HG02973 (cell line): Measurements from ENCODE around the gene SLC66A1.

Experiments used
- ATAC-seq: cut with Tn5 transposase; IDR thresholded peaks from one replicate; pipeline ENCODE4 v1.9.1; 2021; ENCODE audit warnings: moderate library complexity; ENCODE audit not compliant: unreplicated experiment

Gene SLC66A1

DNA sequence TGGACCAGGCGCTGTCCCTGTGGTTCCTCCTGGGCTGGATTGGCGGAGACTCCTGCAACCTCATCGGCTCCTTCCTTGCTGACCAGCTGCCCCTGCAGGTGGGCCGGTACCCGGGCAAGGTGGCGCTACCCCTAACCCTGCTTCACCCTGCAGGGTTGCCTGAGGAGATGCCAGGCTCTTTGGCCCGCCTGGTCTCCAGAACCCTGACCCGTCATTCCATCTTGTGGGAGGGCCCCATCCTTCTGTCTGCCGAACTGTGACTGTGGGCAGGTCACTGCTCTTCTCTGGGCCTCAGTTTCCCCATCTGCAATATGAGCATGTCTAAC is 12.5 kb downstream of the SLC66A1 start:
- no peak for ATAC-seq

DNA sequence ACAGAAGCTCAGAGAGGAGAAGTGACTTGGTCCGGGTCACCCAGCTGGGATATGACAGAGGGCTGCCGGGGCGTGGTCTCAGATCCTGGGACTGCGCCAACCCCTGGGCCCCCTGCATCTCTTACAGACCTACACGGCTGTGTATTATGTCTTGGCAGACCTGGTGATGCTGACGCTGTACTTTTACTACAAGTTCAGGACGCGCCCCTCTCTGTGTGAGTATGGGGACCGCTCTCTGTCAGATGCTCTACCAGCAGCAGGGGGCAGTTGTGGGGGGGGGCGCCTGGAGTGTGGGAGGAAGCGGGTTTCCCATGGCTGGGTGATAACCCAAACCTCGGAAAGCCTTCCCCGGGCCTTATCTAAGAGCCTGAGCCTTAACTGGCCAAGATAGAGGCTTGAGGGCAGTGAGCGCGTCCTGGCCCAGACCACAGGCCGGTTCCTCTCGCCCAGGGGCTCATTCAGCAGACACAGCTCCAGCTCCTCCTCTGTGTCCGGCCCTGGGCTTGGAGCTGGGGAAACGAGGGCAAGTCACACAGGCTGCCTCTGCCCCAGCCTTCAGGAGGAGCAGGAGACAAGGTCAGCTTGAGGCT is 13.3 kb downstream of the SLC66A1 start:
- no peak for ATAC-seq

DNA sequence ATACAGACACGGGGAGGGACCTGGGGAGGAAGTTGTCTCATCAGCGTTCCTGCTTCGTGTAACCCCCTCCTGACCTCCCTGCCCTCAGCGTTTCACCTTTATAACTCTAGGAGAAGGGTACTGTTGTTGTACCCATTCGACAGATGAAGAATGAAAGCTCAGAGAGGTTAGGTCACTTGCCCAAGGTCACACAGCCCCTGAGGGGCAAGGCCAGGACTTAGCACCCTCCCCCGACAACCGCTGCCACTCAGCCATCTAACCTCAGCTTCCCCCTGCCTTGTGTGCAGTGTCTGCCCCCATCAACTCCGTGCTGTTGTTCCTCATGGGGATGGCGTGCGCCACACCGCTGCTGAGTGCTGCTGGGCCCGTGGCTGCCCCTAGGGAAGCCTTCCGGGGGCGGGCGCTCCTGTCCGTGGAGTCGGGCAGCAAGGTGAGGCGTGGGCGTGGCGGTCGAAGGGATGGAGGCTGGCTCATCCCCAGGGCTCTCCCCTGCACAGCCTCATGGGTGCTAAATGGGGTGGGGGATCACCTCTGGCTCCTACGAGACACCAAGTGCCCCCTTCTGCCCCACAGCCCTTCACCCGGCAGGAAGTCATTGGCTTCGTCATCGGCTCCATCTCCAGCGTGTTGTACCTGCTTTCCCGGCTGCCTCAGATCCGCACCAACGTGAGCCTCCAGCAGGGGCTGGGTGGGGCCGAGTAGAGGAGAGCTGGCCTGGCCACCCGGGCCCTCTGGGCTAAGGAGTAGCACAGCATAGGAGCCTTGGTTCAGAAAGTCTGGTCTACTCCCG is 14.0 kb downstream of the SLC66A1 start:
- no peak for ATAC-seq

DNA sequence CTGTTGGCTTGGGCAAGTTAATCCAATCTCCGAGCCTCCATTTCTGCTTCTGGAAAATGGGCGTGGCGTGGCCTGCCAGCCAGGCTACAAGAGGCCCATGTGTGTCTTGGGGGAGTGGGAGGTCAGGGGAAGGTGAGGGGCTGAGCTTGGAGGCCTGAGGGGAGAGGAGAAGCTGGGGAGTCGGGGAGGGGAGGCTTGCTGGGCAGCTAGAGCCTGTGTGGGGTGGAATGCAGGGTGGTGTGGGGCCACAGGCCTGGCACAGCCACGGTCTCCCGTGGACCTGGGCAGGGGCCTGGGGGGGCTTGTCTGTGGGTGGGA is 14.6 kb downstream of the SLC66A1 start:
- ATAC-seq, result no peak

DNA sequence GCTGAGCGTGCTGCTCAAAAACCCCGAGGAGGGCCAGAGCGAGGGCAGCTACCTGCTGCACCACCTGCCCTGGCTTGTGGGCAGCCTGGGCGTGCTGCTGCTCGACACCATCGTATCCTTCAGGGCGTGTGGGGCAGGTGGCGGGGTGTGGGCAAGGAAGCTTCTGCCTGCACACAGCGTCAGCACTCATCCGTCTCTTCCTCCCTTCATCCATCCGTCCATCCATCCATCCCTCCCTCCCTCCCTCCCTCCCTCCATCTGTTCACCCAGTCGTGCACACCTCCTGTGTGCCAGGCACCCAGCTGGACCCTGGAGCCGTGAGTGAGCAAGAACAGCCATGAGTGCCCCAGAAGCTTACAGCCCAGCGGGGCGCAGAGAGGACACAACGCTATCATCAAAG is 15.2 kb downstream of the SLC66A1 start:
- ATAC-seq, result no peak

DNA sequence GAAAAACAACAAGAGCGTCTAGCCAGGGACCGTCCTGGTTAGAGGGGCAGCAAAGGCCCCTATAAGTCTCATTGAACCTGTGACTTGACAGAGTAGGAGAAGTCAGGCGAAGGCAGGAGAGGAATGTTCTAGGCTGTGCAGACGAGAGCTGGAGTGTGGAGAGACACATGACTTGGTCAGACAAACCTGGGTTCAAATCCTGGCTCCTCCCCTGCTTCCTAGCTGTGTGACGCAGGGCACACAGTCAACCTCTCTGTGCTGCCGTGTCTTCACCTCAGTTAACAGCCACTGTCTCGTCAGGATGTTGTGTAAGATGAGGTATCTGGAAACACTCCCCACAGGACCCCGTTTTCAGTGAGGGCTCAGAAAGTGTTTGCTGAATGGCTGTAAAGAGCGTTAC is 15.6 kb downstream of the SLC66A1 start:
- ATAC-seq, result no peak

DNA sequence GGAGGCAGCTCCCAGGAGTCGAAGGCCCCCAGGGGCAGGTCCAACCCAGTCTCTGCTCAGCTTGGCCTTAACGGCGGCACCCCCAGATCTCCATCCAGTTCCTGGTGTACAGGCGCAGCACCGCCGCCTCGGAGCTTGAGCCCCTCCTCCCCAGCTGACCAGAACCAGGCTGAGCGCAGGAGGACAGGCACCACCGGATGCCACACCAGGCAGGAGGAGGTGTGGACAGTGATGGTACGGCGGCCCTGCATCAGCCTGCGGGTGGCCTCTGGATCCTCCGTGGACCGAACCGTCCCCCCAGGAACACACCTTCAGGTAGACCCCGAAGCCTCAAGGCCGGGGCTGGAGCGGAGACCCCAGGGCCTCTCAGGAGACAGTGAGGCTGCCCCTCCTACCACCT is 16.4 kb downstream of the SLC66A1 start:
- no peak for ATAC-seq

DNA sequence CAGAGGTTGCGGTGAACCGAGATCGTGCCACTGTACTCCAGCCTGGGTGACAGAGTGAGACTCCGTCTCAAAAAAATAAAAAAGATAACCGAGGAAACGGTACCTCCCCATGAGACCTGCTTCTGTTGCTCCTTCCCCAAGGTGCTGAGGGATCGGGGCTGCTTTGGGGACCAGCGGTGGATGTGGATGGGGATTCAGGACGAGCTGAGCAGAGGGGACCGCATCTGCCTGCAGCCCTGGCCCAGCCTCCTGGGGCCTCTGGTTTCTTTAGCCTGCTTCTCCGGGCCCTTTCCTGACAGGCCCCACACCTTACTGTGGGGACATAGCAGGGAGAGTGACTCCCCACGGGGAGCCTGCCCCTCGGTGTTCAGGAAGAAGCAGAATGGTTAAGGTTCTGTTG is 17.1 kb downstream of the SLC66A1 start:
- ATAC-seq, result no peak

DNA sequence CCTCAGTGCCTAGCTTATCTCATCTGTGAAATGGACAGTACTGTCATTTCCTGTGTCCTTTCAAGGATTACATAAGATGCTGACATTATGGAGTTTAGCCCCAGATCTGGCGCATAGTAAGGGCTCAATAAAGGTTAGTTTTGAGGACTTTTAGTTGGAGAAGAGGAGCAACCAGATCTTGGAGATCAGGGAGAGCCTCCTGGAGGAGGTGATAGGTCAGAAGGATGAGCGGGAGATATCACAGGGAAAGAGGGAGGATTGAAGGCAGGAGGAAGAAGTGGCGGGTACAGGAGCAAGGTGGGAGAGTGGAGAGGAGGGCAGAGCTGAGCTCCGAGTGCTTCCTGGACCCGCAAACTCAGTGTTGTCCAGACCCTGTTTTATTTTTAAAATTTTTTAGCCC is 17.5 kb downstream of the SLC66A1 start:
- ATAC-seq, result no peak

DNA sequence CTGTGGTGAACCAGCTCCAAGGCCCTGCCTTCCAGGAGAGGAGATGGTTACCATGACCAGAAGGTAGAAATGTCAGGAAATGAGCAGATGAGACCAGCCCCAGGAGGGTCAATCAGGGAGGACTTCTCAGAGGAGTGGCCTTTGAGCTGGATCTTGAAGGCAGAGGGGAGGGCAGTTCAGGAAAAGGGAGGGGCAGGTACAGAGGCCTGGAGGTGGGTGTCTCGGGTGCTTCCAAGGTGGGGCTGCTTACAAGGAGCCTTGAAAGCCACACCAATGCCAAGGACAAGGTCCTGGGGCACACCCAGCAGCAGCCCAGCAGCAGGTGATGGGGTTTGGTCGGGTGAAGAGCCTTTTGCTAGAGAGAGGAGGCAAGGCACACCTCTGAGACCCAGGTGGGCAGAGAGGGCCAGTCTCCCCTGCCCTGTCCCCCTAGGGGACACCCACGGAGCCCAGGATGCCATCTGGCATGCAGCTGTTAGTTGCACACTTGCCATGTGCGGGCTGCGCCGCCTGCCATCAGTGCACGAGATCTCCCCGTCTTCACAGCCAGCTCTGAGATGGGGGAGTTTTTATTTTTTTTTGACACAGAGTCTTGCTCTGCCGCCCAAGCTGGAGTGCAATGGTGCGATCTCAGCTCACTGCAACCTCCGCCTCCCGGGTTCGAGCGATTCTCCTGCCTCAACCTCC is 18.5 kb downstream of the SLC66A1 start:
- no peak for ATAC-seq

DNA sequence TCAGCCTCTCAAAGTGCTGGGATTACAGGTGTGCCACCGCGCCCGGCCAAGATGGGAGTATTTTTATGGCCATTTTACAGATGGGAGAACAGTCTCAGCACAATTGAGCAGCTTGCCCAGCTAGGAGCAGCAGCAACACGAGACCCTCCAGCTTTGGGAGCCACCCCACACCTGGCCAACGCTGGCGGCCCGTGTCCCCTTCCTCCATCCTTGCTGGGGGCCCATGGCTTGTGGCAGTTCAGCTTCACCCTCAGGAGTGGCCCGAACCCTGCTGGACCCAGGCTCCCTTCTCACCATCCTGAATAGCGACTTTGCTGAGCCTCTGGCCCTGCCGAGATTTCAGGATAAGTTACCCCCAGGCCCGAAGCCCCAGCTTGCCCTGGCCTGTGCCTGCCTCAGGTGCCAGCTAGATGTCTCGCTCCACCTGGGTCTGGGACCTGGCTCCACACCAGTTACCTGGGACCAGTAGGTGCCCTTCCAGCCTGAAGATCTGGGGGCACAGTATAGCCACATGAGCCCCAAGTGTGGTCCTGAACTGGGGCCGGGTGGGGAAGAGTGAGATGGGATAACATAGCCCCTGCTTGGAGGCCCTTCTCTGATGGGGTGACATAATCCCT is 19.2 kb downstream of the SLC66A1 start:
- no peak for ATAC-seq

DNA sequence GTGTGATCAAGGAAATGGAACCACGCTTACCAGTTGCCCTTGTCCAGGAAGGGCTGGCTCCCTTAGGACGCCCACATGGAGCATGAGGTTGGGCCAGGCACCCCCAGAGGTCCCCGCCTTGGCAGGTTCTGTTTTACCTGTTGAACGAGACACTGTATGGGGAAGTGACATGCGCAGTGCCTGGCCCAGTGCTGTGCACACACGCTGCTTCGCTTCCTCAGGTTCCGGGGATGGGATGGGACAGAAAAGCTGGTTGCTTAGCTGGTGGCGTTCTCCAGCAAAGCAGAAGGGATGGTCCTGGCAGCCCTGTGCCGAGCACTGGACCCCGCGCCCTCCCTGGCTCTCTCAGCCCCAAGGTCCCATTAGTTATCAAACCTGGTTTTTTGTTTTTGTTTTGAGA is 20.7 kb downstream of the SLC66A1 start:
- ATAC-seq, result no peak

DNA sequence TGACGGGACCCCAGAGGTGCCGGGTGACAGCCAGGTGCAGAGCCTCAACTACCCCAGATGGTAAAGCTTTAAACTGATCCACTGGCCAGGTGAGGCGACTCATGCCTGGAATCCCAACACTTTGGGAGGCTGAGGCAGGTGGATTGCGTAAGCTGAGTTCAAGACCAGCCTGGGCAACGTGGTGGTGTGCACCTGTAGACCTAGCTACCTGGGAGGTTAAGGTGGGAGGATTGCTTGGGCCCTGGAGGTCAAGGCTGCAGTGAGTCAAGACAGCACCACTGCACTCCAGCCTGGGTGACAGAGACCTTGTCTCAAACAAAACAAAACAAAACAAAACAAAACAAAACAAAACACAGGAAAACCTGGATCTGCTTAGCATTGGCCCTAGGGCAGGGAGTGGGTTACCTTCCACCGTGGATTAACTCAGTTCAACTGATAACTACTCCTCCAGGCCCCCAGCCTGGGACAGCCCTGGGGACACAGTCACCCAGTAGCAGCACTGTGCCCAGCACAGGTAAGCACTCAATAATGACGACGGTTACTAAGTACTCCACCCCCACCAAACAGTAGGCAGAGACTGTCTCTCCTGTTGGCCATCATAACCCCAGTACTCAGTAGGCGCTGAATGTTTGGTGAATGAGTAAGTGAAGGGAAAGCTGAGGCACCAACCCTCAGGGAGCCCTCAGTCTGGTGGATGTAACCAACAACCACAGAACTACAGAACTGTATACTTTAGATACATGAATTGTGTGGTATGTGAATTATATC is 21.6 kb downstream of the SLC66A1 start:
- no peak for ATAC-seq

DNA sequence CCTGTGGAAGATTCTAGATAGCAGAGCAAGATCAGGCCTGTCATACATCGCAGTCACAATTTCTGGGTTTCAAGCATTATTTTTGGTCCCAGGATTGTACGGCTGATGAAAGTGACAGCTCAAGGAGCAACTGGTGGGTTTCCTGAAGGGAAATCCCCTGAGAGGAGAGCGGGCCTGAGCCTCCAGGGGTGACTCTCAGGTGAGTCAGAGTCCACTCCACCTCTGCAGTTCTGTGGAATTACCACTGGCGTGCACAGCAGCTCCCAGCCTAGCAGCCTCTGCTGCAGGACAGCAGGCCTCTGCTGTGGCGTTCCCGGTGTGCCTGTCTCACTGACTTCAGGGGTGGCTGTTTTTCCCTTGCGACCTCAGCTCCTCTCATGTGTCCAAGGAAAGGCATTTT is 24.4 kb downstream of the SLC66A1 start:
- no peak for ATAC-seq

DNA sequence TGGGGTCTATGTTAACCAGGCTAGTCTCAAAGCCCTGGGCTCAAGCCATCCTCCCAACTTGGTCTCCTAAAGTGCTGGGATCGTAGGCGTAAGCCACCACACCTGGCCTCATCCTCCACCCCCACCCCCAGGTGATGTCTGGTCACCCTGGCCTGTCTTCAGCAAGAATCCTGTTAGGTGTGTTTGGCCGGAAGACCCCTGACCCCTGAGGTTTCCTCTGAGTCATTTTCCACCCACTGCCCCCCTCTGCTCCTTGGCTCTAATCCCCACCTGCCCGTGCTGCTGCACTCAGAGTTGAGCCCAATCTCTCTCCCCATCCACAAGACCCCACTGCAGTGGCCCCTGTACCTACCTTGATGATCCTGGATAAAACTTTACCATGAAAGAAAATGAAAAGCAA is 25.2 kb downstream of the SLC66A1 start:
- ATAC-seq, result no peak

DNA sequence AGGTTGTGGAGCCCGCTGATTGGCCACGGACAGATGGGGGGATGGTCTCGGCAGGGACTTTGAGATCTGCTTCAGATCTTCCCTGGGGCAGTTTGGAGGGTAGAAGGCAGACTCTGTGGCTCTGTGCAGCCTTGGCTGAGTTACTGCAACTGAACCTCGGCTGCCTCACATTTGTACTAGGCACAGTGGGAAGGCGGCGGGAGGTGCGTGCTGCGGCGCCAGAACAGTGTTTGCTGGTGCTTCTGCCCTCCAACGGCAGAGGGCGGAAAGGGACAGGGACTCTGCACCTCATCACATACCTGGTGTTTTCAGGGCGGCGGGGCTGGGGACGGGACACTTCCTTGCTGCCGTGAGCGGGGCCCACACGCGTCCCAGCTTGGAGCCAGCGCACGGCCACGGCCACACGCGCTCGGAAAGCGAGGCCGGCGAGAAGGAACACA is 26.2 kb downstream of the SLC66A1 start:
- ATAC-seq, result no peak

DNA sequence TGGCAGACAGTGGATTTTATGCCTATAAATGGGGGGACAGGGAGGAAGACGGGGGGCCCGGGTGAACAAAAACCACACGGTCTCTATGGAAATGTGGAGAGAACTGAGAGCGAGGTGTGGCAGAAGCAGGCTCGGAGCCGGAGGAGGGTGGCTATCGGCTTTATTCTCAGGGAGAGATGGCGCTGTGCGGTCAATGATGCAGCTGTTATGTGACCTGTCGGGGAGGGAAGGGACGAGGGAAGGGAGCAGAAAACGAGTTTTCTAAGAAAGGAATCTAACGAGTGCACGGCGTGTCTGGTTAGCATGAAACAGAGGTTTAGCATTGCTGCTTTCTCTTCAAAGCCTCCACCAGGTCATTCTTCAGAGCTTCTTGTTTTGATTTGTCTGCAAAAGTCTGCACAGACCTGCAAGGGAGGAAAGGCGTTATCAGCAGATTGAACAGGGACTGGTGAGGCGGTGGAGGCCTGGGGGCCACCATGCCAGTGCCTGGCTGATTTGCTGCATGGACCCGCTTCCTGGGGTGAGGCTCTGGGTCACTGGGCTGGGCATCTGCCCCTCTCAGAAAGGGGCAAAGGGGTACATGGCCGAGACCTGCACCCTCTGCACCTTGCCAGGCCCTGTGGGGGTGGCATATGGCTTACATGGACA is 27.2 kb downstream of the SLC66A1 start:
- no peak for ATAC-seq

DNA sequence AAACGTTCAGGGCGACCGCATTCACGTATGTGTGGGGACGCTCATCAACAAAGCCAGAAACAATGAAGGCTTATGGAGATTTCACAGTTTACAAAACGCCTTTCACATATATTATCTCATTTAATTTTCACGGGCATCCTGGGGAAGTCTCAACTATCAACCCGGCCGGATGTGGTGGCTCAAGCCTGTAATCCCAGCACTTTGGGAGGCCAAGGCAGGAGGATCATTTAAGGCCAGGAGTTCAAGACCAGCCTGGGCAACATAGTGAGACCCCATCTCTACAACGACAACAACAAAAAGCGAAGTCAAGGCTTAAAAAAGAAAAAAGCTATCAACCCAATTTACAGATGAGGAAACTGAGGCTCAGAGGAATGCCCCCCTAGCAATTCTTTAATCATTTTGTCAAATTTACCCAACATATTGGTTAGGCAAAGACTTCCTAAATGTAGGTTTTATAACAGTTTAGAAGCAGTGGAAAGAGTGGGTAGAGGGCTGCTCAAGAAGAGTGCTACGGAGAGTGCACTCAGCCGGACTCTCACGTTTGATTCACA is 28.3 kb downstream of the SLC66A1 start:
- ATAC-seq, result no peak

DNA sequence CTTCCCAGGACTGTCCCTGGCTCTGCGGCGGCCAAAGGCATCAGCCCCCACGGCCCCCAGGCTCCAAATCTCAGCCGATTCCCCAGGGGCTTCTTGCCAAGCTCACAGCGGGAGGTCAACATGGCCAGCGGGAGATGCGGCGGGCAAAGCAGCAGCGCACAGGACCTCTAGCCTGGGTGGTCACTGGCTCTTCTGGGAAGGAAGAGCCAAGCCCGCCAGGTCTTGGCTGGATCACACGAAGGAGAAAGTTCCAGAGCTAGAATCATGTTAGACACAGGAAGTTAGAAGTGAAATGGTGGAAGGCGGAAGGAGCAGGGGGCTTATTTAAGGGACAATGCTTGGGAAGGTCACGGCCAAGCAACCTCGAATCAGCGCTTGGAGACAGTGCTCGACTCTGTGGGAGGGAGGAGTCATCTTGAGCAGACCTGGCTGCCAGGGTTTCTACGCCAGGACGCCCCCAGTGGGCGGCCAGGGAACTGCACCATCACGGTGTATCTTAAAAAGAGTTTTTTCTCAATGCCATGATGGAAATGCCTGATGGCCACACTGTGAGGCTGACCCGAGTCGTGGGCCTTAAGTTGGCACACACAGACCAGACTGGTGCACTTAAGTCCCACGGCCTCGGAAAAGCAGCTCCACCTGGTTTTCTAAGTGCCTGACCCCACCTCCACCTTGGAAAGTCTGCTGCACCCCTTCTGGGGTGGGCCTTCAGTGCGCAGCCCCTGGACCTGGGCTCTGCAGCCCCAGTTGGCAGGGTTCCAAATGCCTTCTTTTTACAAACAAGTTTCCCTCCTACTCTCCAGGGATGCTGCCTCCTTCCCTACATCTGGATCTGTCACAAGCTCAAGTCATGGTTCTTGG is 29.3 kb downstream of the SLC66A1 start:
- ATAC-seq, result no peak
